Prostate gland (tissue), 2 donors: ENCODE results near the gene NTNG1.

Source experiments
- CTCF ChIP-seq, 4 experiments: fragments of 200-600 bp in 2 of 4; fragments of 450-650 bp in 2 of 4; sonication (generic) in 2 of 4; IDR thresholded peaks; 1 replicate in 3 of 4; 2 replicates in 1 of 4; pipeline ENCODE4 v1.5.1; 2016 to 2019; ENCODE audit warnings: antibody characterized with exemption in 4 of 4, mild to moderate bottlenecking in 2 of 4, moderate library complexity in 2 of 4
- POLR2A ChIP-seq: fragments of 450-650 bp; IDR thresholded peaks from one replicate; pipeline ENCODE4 v1.6.1; 2016; ENCODE audit warnings: antibody characterized with exemption, mild to moderate bottlenecking
- POLR2AphosphoS5 ChIP-seq: sonication (generic); formaldehyde crosslinking; IDR thresholded peaks from one replicate; pipeline ENCODE4 v1.6.1; 2017; ENCODE audit warnings: antibody characterized with exemption

GRCh38 chr1:107486349-107486748, 345.5 kb downstream of the NTNG1 start:
- TF ChIP-seq CTCF (IDR thresholded peaks at IDR 0.05) (no peak), POLR2AphosphoS5 (no peak), POLR2A (no peak)
